ENCODE results near the gene FZD1.

- TF ChIP-seq FOXK2 (IDR thresholded peaks at IDR 0.05) (no peak), FOXM1 (IDR thresholded peaks at IDR 0.05; ENCODE audit: borderline replicate concordance) (no peak), HDGF (IDR thresholded peaks at IDR 0.05; ENCODE audit: borderline replicate concordance) (no peak), SUZ12 (IDR thresholded peaks at IDR 0.05) (no peak), BHLHE40 (IDR thresholded peaks at IDR 0.05; ENCODE audit: borderline replicate concordance) (no peak), PKNOX1 (IDR thresholded peaks at IDR 0.05) (no peak), LEF1 (IDR thresholded peaks at IDR 0.05; ENCODE audit: borderline replicate concordance) (no peak), SP1 (IDR thresholded peaks at IDR 0.05) (no peak), ELF4 (IDR thresholded peaks at IDR 0.05) (no peak), NFRKB (IDR thresholded peaks at IDR 0.05) (no peak), ZNF384 (IDR thresholded peaks at IDR 0.05) (no peak), TARDBP (IDR thresholded peaks at IDR 0.05) (no peak)
Measured at GRCh38 chr7:91306266-91306665, 42.0 kb downstream of the FZD1 start.

All from HEK293T (cell line).